ENCODE measurements around the gene ZKSCAN1.

The ZKSCAN1 gene

GRCh38 chr7:100089458-100090196 is 74.2 kb downstream of the ZKSCAN1 start:
- ChIA-PET CTCF (interaction anchor here (0.6 to 1.7 kb wide), 5 partner anchors 10 to 97 kb away, joined by 3 to 10 read pairs (median 4); no protein-coding TSS in a partner anchor), POLR2A (interaction anchor here (2.1 kb wide), 1 partner anchor 11 kb away, joined by 11 read pairs; the partner anchor contains the start of gene MCM7)
- no peak for DNase-seq (ENCODE audit: low read depth, low spot score)
- H3K4me3 ChIP-seq (ENCODE audit: low read depth, low read length): peak overlapping the region; percentile 89
- no peak for TF ChIP-seq CTCF (IDR thresholded peaks at IDR 0.05; ENCODE audit: insufficient read depth, low read length, missing control alignments)

- DNase-seq (ENCODE audit: low read depth, low spot score): no peak
- ChIA-PET POLR2A (interaction anchor here (2.1 kb wide), 1 partner anchor 10 kb away, joined by 11 read pairs; the partner anchor contains the start of gene MCM7), CTCF (interaction anchor here (0.8 to 1.7 kb wide), 4 partner anchors 8 to 98 kb away, joined by 3 to 10 read pairs (median 5); no protein-coding TSS in a partner anchor)
- no peak for TF ChIP-seq CTCF (IDR thresholded peaks at IDR 0.05; ENCODE audit: insufficient read depth, low read length, missing control alignments)
- H3K4me3 ChIP-seq (ENCODE audit: low read depth, low read length): no peak overlapping the region
Observed at GRCh38 chr7:100090527-100091410, 75.4 kb downstream of the ZKSCAN1 start.

All from AG04449 (cell line).